Neural cell (in vitro differentiated cells): ENCODE results near the gene TRAPPC1. TPM values are rescaled to one million over a fixed set of nuclear protein-coding genes. Genes with fewer than 3 reads are reported as not detected.

Experiments
- H2AFZ ChIP-seq: fragments of 200-600, 300-800 bp; sonication (generic), shearing (Covaris generic); 2 replicates; pipeline ENCODE4 v1.6.0; 2014; ENCODE audit warnings: low read depth, mild to moderate bottlenecking, antibody characterized with exemption, low read length, moderate library complexity
- H3F3A ChIP-seq: fragments of 200-600 bp; shearing (Covaris generic); 2 replicates; pipeline ENCODE4 v1.6.1; 2016; ENCODE audit warnings: mild to moderate bottlenecking, moderate library complexity, mixed read lengths, antibody characterized with exemption, low read length; ENCODE audit not compliant: insufficient read depth, poor library complexity, severe bottlenecking
- H3K27ac ChIP-seq: fragments of 200-600, 300-800 bp; sonication (generic), shearing (Covaris generic); 2 replicates; pipeline ENCODE4 v1.5.1; 2014; ENCODE audit warnings: mild to moderate bottlenecking, low read length, moderate library complexity
- H3K27me3 ChIP-seq: fragments of 300-800, 200-600 bp; sonication (generic), shearing (Covaris generic); 2 replicates; pipeline ENCODE4 v1.6.0; 2014; ENCODE audit warnings: mild to moderate bottlenecking, low read depth, low read length, moderate library complexity; ENCODE audit not compliant: insufficient read depth
- H3K36me3 ChIP-seq: fragments of 300-800, 200-600 bp; sonication (generic), shearing (Covaris generic); 2 replicates; pipeline ENCODE4 v1.5.1; 2014; ENCODE audit warnings: mild to moderate bottlenecking, antibody characterized with exemption, low read length, moderate library complexity; ENCODE audit not compliant: insufficient read depth
- H3K4me2 ChIP-seq: fragments of 300-800, 200-600 bp; sonication (generic), shearing (Covaris generic); 2 replicates; pipeline ENCODE4 v1.6.0; 2014; ENCODE audit warnings: mild to moderate bottlenecking, low read length
- H3K4me3 ChIP-seq: fragments of 300-800, 200-600 bp; sonication (generic), shearing (Covaris generic); 2 replicates; pipeline ENCODE4 v1.5.1; 2014; ENCODE audit warnings: mild to moderate bottlenecking, low read length, moderate library complexity
- H3K79me2 ChIP-seq: fragments of 200-600 bp; shearing (Covaris generic); replicated peaks from 2 replicates; pipeline ENCODE4 v1.6.0; 2014; ENCODE audit warnings: mild to moderate bottlenecking, low read length, moderate library complexity; ENCODE audit not compliant: insufficient read depth
- H3K9ac ChIP-seq: fragments of 300-800, 200-600 bp; sonication (generic), shearing (Covaris generic); 2 replicates; pipeline ENCODE4 v1.6.1; 2016; ENCODE audit warnings: mild to moderate bottlenecking, low read length, mixed read lengths
- H3K9me2 ChIP-seq: fragments of 200-600 bp; shearing (Covaris generic); 2 replicates; pipeline ENCODE4 v1.6.1; 2016; ENCODE audit warnings: mild to moderate bottlenecking, low read length, mixed read lengths; ENCODE audit not compliant: insufficient read depth
- H3K9me3 ChIP-seq: fragments of 200-600, 300-800 bp; sonication (generic), shearing (Covaris generic); 2 replicates; pipeline ENCODE4 v1.6.1; 2016; ENCODE audit warnings: mild to moderate bottlenecking, mixed run types, low read length, moderate library complexity, mixed read lengths
- H4K20me1 ChIP-seq: fragments of 200-600 bp; shearing (Covaris generic); 2 replicates; pipeline ENCODE4 v1.6.1; 2016; ENCODE audit warnings: mild to moderate bottlenecking, mixed run types; ENCODE audit not compliant: insufficient read depth
- EP300 ChIP-seq: fragments of 450-650 bp; conservative IDR thresholded peaks from 2 replicates; pipeline ENCODE4 v1.6.1; 2014; ENCODE audit warnings: antibody characterized with exemption, mild to moderate bottlenecking, moderate library complexity; ENCODE audit not compliant: poor library complexity, severe bottlenecking
- EZH2 ChIP-seq: fragments of 200-600, 300-800 bp; shearing (Covaris generic), sonication (generic); IDR thresholded peaks from 2 replicates; pipeline ENCODE4 v1.6.1; 2014; ENCODE audit warnings: antibody characterized with exemption, low read length, borderline replicate concordance, mild to moderate bottlenecking; ENCODE audit not compliant: insufficient read depth, poor library complexity, severe bottlenecking
- MXI1 ChIP-seq: fragments of 450-650 bp; conservative IDR thresholded peaks from 2 replicates; pipeline ENCODE4 v1.6.1; 2014; ENCODE audit warnings: antibody characterized with exemption, mild to moderate bottlenecking; ENCODE audit not compliant: poor library complexity, severe bottlenecking
- POLR2AphosphoS5 ChIP-seq: IDR thresholded peaks from 2 replicates; pipeline ENCODE4 v1.6.1; 2012
- RAD21 ChIP-seq: fragments of 450-650 bp; conservative IDR thresholded peaks from 2 replicates; pipeline ENCODE4 v1.6.1; 2014; ENCODE audit warnings: antibody characterized with exemption, mild to moderate bottlenecking, moderate library complexity
- SMC3 ChIP-seq: fragments of 450-650 bp; conservative IDR thresholded peaks from 2 replicates; pipeline ENCODE4 v1.6.1; 2014; ENCODE audit warnings: antibody characterized with exemption, mild to moderate bottlenecking, moderate library complexity; ENCODE audit not compliant: poor library complexity
- TAF1 ChIP-seq: IDR thresholded peaks from 2 replicates; pipeline ENCODE4 v1.6.1; 2012; ENCODE audit warnings: low read depth
- polyA plus RNA-seq: library from polyadenylated mRNA; depleted of rRNA; stranded (reverse); fragments of >200 nt; gene quantifications from 2 replicates; pipeline ENCODE4 v1.2.3, GENCODE V29; 2014
- TF ChIP-seq, protein P1 (sequence below): fragments of 450-650 bp; IDR thresholded peaks from 2 replicates; pipeline ENCODE4 v1.5.1; 2014; ENCODE audit warnings: antibody characterized with exemption, mild to moderate bottlenecking, moderate library complexity; ENCODE audit not compliant: poor library complexity, severe bottlenecking
- TF ChIP-seq, protein P2 (sequence below): IDR thresholded peaks from 2 replicates; pipeline ENCODE4 v1.6.1; 2012; ENCODE audit warnings: borderline replicate concordance

TRAPPC1 gene
- polyA plus RNA-seq, 1 donor from 2014 or later = 34.0 TPM

DNA sequence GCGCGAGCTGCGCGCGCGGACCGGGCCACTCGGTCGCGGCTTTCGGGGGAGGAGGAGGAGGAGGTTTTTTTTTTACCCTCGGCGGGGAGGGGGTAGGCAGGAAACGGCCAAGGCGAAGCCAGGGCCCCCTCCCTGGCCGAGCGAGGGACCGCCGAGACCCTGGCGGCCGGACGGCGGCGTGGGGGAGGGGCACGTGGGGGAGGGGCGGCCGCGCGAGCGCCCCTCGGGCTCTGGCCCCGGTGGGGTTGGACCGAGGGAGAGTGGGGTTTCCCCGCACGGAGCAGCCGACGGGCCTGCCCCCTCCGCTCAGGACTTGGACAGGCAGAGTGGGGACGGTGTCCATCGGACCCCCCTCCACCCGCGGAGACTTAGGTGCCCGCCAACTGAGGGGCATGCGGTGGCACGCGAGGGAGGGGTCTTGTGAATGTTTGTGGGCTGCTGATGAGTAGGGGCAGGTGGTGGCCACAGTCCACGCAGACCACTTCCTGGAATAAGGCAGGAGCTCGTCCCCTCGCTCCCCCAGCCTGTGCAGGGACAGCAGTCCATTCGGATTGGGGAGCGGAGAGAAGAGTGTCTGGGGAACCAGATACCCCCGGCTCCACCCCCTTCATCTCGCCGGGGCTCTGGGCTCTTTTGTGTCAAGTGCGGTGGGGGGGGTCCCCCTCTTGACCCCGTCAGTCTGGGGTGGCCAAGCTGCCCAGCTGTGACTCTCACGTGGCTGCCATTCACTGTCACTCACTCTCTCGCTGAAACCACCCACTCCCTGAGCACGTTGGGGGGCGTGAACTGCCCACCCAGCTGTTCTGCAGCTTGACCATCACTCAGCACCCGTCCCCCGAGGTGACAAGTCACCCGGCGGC lies 46.1 kb downstream of the TRAPPC1 start:
- Histone ChIP-seq H3F3A (peaks cover 12% of the 10 kb centered on the region), H4K20me1 (no peaks in the 10 kb centered on the region), H3K9me2 (no peaks in the 10 kb centered on the region), H2AFZ (no peak overlapping the region), H3K36me3 (no peaks in the 10 kb centered on the region), H3K79me2 (peaks cover 55% of the 10 kb centered on the region), H3K27me3 (no peaks in the 10 kb centered on the region), H3K4me2 (peak overlapping the region; percentile 93), H3K4me3 (peak overlapping the region; percentile 100), H3K9me3 (no peaks in the 10 kb centered on the region), H3K9ac (peak overlapping the region; percentile 100), H3K27ac (peak overlapping the region; percentile 99)
- TF ChIP-seq, protein P1, sequence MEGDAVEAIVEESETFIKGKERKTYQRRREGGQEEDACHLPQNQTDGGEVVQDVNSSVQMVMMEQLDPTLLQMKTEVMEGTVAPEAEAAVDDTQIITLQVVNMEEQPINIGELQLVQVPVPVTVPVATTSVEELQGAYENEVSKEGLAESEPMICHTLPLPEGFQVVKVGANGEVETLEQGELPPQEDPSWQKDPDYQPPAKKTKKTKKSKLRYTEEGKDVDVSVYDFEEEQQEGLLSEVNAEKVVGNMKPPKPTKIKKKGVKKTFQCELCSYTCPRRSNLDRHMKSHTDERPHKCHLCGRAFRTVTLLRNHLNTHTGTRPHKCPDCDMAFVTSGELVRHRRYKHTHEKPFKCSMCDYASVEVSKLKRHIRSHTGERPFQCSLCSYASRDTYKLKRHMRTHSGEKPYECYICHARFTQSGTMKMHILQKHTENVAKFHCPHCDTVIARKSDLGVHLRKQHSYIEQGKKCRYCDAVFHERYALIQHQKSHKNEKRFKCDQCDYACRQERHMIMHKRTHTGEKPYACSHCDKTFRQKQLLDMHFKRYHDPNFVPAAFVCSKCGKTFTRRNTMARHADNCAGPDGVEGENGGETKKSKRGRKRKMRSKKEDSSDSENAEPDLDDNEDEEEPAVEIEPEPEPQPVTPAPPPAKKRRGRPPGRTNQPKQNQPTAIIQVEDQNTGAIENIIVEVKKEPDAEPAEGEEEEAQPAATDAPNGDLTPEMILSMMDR = no peak
- TF ChIP-seq RAD21 = no peak
- TF ChIP-seq SMC3 = no peak
- TF ChIP-seq MXI1 = peak; percentile 67
- TF ChIP-seq EP300 = peak; percentile 35
- peak; percentile 71 for TF ChIP-seq TAF1
- TF ChIP-seq, protein P2, sequence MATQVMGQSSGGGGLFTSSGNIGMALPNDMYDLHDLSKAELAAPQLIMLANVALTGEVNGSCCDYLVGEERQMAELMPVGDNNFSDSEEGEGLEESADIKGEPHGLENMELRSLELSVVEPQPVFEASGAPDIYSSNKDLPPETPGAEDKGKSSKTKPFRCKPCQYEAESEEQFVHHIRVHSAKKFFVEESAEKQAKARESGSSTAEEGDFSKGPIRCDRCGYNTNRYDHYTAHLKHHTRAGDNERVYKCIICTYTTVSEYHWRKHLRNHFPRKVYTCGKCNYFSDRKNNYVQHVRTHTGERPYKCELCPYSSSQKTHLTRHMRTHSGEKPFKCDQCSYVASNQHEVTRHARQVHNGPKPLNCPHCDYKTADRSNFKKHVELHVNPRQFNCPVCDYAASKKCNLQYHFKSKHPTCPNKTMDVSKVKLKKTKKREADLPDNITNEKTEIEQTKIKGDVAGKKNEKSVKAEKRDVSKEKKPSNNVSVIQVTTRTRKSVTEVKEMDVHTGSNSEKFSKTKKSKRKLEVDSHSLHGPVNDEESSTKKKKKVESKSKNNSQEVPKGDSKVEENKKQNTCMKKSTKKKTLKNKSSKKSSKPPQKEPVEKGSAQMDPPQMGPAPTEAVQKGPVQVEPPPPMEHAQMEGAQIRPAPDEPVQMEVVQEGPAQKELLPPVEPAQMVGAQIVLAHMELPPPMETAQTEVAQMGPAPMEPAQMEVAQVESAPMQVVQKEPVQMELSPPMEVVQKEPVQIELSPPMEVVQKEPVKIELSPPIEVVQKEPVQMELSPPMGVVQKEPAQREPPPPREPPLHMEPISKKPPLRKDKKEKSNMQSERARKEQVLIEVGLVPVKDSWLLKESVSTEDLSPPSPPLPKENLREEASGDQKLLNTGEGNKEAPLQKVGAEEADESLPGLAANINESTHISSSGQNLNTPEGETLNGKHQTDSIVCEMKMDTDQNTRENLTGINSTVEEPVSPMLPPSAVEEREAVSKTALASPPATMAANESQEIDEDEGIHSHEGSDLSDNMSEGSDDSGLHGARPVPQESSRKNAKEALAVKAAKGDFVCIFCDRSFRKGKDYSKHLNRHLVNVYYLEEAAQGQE = peak; percentile 35
- TF ChIP-seq EZH2 = no peak
- peak; percentile 51 for TF ChIP-seq POLR2AphosphoS5

DNA sequence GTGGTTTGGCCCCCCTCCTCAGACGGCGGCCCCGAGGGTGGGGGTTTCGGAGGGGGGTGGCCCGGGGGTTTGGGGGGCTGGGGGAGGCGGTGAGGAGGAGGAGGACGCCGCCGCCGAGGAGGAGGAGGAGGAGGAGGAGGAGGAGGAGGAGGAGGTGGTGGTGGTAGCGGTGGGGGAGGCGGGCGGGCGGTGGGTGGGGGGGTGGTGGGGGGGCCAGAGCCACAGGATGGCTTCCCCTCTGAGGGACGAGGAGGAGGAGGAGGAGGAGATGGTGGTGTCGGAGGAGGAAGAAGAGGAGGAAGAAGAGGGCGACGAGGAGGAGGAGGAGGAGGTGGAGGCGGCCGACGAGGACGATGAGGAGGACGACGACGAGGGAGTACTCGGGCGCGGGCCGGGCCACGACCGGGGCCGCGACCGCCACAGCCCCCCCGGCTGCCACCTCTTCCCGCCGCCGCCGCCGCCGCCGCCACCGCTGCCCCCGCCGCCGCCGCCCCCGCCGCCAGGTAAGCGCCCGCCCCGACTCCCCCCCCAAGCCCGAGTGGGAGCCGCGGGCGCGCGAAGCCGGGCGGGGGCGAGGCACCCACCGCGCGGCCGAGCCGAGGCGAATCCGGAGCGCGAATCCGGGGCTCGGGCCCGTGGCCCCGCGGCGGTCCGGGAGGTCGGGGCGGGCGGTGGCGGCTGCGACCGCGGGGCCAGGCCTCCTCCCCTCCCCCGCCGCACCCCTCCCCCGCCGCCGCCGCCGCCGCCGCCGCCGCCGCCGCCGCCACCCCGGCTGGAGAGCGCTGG lies 47.0 kb downstream of the TRAPPC1 start:
- Histone ChIP-seq H3K79me2 (peaks cover 47% of the 10 kb centered on the region), H3K9me2 (no peaks in the 10 kb centered on the region), H4K20me1 (no peaks in the 10 kb centered on the region), H3K36me3 (no peaks in the 10 kb centered on the region), H3K27ac (peak overlapping the region; percentile 99), H3K27me3 (no peaks in the 10 kb centered on the region), H3K4me3 (peak overlapping the region; percentile 100), H2AFZ (no peak overlapping the region), H3K9ac (peak overlapping the region; percentile 100), H3K4me2 (no peak overlapping the region), H3F3A (peaks cover 12% of the 10 kb centered on the region), H3K9me3 (no peaks in the 10 kb centered on the region)
- no peak for TF ChIP-seq EP300
- TF ChIP-seq POLR2AphosphoS5 = peak; percentile 53
